ENCODE results near the gene TMEM271. TPM values are rescaled to one million over a fixed set of nuclear protein-coding genes. Genes with fewer than 3 reads are reported as not detected.

Gene TMEM271
- total and polyA plus RNA-seq, 10 of the 15 experiments (the other 5 are each of a cell fraction or from before 2014, with no cell fraction given), result not detected

DNA sequence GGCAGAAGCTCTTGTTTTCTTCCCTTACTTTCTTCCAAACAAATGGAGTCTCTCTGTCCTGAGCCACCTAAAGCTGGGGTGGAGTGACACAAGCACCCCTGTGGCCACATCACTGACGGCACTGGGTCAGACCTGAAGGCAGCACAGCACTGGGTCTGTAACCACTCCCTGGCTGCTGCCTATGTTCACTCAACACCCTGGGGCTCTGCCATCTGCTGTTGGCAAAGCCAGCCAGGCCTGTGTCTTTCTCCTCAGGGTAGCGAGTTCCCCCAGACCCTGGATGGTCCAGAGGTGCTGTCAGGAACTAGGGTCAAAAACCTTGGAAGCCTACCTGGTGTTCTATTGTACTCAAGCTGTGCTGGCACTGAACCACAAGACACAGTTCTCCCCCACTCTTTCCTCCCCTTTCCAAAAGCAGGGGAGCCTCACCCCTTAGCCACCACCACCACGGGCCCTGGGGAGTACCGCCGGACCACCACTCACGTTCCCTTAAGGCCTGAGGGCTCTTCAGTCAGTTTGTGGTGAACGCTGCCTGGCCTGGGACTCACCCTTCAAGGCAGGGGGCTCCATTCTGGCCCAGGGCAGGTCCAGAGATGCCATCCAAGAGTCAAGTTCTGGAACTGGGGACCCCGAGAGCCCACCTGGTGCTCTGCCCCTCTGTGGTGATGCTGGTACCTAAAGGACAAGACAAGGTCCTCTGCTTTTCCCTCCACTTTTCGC, 31.5 kb downstream of the TMEM271 start:
- no peak overlapping the region for H2AFZ ChIP-seq (ENCODE audit: control insufficient read depth, low read depth, low read length)
- ChIA-PET CTCF (no interaction called here), POLR2A (interaction anchor here (0.6 kb wide), 1 partner anchor 79 kb away, joined by 3 read pairs; no protein-coding TSS in a partner anchor), RAD21 (ENCODE audit: unreplicated experiment) (no interaction called here), SMC1A (ENCODE audit: uncharacterized antibody, unreplicated experiment) (no interaction called here)
- no peak for FAIRE-seq
- no peak overlapping the region for H3K27ac ChIP-seq (ENCODE audit: control insufficient read depth, insufficient read depth)
- H3K4me1 ChIP-seq (ENCODE audit: control insufficient read depth, insufficient read depth, low read length), result no peaks in the 10 kb centered on the region
- no peaks in the 10 kb centered on the region for H4K20me1 ChIP-seq (ENCODE audit: control insufficient read depth, insufficient read depth)
- no peak for DNase-seq (ENCODE audit: low read depth, low spot score)
- no peaks in the 10 kb centered on the region for H3K36me3 ChIP-seq (ENCODE audit: control insufficient read depth in 2 of 2, insufficient read depth in 2 of 2, low read length in 1 of 2)
- no peaks in the 10 kb centered on the region for H3K79me2 ChIP-seq (ENCODE audit: control insufficient read depth, insufficient read depth, low read length)
- 26% methylated on average over 9 of the region's 9 CpGs for WGBS (ENCODE audit: insufficient coverage, insufficient replicate concordance, low lambda C conversion rate, missing lambda C conversion rate)
- no TSS peak for BruUV-seq (replicated peaks)
- H3K27me3 ChIP-seq (replicated peaks in 1 of 2; ENCODE audit: control insufficient read depth in 2 of 2, insufficient read depth in 2 of 2, low read length in 1 of 2), result no peaks in the 10 kb centered on the region
- no peak overlapping the region for H3K4me2 ChIP-seq (ENCODE audit: control insufficient read depth, insufficient read depth)
- in situ Hi-C loops (cut with MboI), result no loop called here
- H3K9me3 ChIP-seq (replicated peaks; ENCODE audit: control insufficient read depth, insufficient read depth, low read length), result no peaks in the 10 kb centered on the region; the same call in 2 of the 3 replicates
- H3K4me3 ChIP-seq, result no peak overlapping the region
- no peak overlapping the region for H3K9ac ChIP-seq (ENCODE audit: control insufficient read depth, insufficient read depth, low read length)
- no peak for ATAC-seq
- intact Hi-C loops (cut with micrococcal nuclease; ENCODE audit: unreplicated experiment), result no loop called here
- TF ChIP-seq ZNF274 (IDR thresholded peaks at IDR 0.05; ENCODE audit: insufficient read depth, insufficient read length) (no peak), BRCA1 (IDR thresholded peaks at IDR 0.05; ENCODE audit: low read depth, low read length) (no peak), KLF5 (IDR thresholded peaks at IDR 0.05; ENCODE audit: partially characterized antibody) (no peak), BACH1 (IDR thresholded peaks at IDR 0.05; ENCODE audit: borderline replicate concordance) (no peak), PAX5 (IDR thresholded peaks at IDR 0.05; ENCODE audit: borderline replicate concordance, low read depth, low read length) (no peak), NFYA (IDR thresholded peaks at IDR 0.05; ENCODE audit: borderline replicate concordance, low read depth, low read length) (no peak), NR2F1 (conservative IDR thresholded peaks at IDR 0.05) (no peak), SMARCA5 (IDR thresholded peaks at IDR 0.05) (no peak), MYC (IDR thresholded peaks at IDR 0.05; ENCODE audit: insufficient read depth, insufficient read length, insufficient replicate concordance, low read length, severe bottlenecking) (no peak), TARDBP (IDR thresholded peaks at IDR 0.05; ENCODE audit: borderline replicate concordance) (no peak), SUZ12 (IDR thresholded peaks at IDR 0.05; ENCODE audit: unreplicated experiment) (no peak), SPI1 (IDR thresholded peaks at IDR 0.05; ENCODE audit: borderline replicate concordance, insufficient read depth, low read depth, low read length) (no peak)
- TF ChIP-seq, protein P1, sequence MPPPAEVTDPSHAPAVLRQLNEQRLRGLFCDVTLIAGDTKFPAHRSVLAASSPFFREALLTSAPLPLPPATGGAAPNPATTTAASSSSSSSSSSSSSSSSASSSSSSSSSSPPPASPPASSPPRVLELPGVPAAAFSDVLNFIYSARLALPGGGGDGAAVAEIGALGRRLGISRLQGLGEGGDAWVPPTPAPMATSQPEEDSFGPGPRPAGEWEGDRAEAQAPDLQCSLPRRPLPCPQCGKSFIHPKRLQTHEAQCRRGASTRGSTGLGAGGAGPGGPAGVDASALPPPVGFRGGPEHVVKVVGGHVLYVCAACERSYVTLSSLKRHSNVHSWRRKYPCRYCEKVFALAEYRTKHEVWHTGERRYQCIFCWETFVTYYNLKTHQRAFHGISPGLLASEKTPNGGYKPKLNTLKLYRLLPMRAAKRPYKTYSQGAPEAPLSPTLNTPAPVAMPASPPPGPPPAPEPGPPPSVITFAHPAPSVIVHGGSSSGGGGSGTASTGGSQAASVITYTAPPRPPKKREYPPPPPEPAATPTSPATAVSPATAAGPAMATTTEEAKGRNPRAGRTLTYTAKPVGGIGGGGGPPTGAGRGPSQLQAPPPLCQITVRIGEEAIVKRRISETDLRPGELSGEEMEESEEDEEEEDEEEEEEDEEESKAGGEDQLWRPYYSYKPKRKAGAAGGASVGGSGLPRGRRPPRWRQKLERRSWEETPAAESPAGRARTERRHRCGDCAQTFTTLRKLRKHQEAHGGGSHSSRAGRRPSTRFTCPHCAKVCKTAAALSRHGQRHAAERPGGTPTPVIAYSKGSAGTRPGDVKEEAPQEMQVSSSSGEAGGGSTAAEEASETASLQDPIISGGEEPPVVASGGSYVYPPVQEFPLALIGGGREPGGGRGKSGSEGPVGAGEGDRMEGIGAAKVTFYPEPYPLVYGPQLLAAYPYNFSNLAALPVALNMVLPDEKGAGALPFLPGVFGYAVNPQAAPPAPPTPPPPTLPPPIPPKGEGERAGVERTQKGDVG (CRISPR knock-in tag; IDR thresholded peaks at IDR 0.05), result no peak
- TF ChIP-seq, protein P2, sequence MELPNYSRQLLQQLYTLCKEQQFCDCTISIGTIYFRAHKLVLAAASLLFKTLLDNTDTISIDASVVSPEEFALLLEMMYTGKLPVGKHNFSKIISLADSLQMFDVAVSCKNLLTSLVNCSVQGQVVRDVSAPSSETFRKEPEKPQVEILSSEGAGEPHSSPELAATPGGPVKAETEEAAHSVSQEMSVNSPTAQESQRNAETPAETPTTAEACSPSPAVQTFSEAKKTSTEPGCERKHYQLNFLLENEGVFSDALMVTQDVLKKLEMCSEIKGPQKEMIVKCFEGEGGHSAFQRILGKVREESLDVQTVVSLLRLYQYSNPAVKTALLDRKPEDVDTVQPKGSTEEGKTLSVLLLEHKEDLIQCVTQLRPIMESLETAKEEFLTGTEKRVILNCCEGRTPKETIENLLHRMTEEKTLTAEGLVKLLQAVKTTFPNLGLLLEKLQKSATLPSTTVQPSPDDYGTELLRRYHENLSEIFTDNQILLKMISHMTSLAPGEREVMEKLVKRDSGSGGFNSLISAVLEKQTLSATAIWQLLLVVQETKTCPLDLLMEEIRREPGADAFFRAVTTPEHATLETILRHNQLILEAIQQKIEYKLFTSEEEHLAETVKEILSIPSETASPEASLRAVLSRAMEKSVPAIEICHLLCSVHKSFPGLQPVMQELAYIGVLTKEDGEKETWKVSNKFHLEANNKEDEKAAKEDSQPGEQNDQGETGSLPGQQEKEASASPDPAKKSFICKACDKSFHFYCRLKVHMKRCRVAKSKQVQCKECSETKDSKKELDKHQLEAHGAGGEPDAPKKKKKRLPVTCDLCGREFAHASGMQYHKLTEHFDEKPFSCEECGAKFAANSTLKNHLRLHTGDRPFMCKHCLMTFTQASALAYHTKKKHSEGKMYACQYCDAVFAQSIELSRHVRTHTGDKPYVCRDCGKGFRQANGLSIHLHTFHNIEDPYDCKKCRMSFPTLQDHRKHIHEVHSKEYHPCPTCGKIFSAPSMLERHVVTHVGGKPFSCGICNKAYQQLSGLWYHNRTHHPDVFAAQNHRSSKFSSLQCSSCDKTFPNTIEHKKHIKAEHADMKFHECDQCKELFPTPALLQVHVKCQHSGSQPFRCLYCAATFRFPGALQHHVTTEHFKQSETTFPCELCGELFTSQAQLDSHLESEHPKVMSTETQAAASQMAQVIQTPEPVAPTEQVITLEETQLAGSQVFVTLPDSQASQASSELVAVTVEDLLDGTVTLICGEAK (IDR thresholded peaks at IDR 0.05; ENCODE audit: borderline replicate concordance), result no peak
